SK-N-MC (cell line): Measurements from ENCODE around the gene SMURF2.

Source experiments
- EZH2 ChIP-seq: fragments of 200-600 bp; sonication (generic); IDR thresholded peaks from one replicate; pipeline ENCODE4 v1.6.1; 2017; ENCODE audit warnings: antibody characterized with exemption
- POLR2AphosphoS5 ChIP-seq: IDR thresholded peaks from 2 replicates; pipeline ENCODE4 v1.6.1; 2012; ENCODE audit warnings: mild to moderate bottlenecking, low read depth, low read length, borderline replicate concordance

- TF ChIP-seq EZH2 (no peak), POLR2AphosphoS5 (no peak)
These were observed 132.9 kb downstream of the SMURF2 start for GRCh38 chr17:64529221-64529620.
